Ovary (tissue), 3 donors: ENCODE data around the gene DYNLT4.

Experiments
- CTCF ChIP-seq, 3 donors: fragments of 450-650 bp in 2 of 3; fragments of 200-600 bp in 1 of 3; IDR thresholded peaks; one replicate each; pipeline versions ENCODE4 v1.5.1 to v1.8.0; 2016 to 2022; ENCODE audit warnings: antibody characterized with exemption in 3 of 3, mild to moderate bottlenecking in 1 of 3
- POLR2A ChIP-seq: fragments of 450-650 bp; IDR thresholded peaks from one replicate; pipeline ENCODE4 v1.6.1; 2017; ENCODE audit warnings: antibody characterized with exemption, mild to moderate bottlenecking, moderate library complexity
- donor health status: DM: no; HTN: no; CAD: no.

GRCh38 chr1:44846985-44847384 lies 39.8 kb upstream of the DYNLT4 start:
- TF ChIP-seq POLR2A (no peak), CTCF (IDR thresholded peaks at IDR 0.05) (no peak)
